Activated CD8-positive, alpha-beta T cell treated with anti-CD3 and anti-CD28 coated beads for 36 hours (primary cell): ENCODE data around the gene CFAP92. TPM values are rescaled to one million over a fixed set of nuclear protein-coding genes. Genes with fewer than 3 reads are reported as not detected.

Experiments
- ATAC-seq: fragments of 200-7000 bp; cut with Tn5 transposase; one replicate; pipeline ENCODE4 v1.10.0; 2021; ENCODE audit warnings: mild to moderate bottlenecking, moderate library complexity
- CTCF ChIA-PET: fragments of 350-600 bp; sonication (Branson Sonifier 250); formaldehyde crosslinking; loops from one replicate; lab custom pipeline; 2021; ENCODE audit warnings: antibody characterized with exemption; lab: Charles Lee
- POLR2A ChIA-PET: fragments of 350-600 bp; sonication (Branson Sonifier 250); formaldehyde crosslinking; loops from one replicate; lab custom pipeline; 2021; ENCODE audit warnings: antibody characterized with exemption; lab: Charles Lee
- DNase-seq: peaks from one replicate; pipeline ENCODE4 v3.0.0-alpha.2; 2020
- H3K27ac Mint-ChIP-seq: one replicate; pipeline ENCODE4 v1.8.0; 2021; ENCODE audit warnings: mild to moderate bottlenecking, mixed read lengths
- H3K27me3 Mint-ChIP-seq: one replicate; pipeline ENCODE4 v1.8.0; 2021; ENCODE audit warnings: mixed read lengths
- H3K36me3 Mint-ChIP-seq: one replicate; pipeline ENCODE4 v1.8.0; 2021; ENCODE audit warnings: low read depth, mixed read lengths
- H3K4me1 Mint-ChIP-seq: one replicate; pipeline ENCODE4 v1.8.0; 2021; ENCODE audit warnings: low read depth, mixed read lengths
- H3K4me3 Mint-ChIP-seq: one replicate; pipeline ENCODE4 v1.8.0; 2021; ENCODE audit warnings: mild to moderate bottlenecking, moderate library complexity, mixed read lengths
- H3K9me3 Mint-ChIP-seq: one replicate; pipeline ENCODE4 v1.8.0; 2021; ENCODE audit warnings: mixed read lengths
- CTCF ChIP-seq: fragments of 200-600 bp; IDR thresholded peaks from one replicate; pipeline ENCODE4 v1.8.0; 2022; ENCODE audit warnings: antibody characterized with exemption, mild to moderate bottlenecking
- intact Hi-C: fragments of 100-400 bp; cut with micrococcal nuclease; formaldehyde crosslinking; loops from one replicate; pipeline ENCODE4 v1.10.0; 2022
- total RNA-seq, 2 experiments: library from RNA; stranded (reverse); gene quantifications; one replicate each; pipeline ENCODE4 v1.2.3, GENCODE V29; 2021

Gene CFAP92
- total RNA-seq, 2 experiments from 2014 or later, result 0.38 to 0.83 TPM

DNA sequence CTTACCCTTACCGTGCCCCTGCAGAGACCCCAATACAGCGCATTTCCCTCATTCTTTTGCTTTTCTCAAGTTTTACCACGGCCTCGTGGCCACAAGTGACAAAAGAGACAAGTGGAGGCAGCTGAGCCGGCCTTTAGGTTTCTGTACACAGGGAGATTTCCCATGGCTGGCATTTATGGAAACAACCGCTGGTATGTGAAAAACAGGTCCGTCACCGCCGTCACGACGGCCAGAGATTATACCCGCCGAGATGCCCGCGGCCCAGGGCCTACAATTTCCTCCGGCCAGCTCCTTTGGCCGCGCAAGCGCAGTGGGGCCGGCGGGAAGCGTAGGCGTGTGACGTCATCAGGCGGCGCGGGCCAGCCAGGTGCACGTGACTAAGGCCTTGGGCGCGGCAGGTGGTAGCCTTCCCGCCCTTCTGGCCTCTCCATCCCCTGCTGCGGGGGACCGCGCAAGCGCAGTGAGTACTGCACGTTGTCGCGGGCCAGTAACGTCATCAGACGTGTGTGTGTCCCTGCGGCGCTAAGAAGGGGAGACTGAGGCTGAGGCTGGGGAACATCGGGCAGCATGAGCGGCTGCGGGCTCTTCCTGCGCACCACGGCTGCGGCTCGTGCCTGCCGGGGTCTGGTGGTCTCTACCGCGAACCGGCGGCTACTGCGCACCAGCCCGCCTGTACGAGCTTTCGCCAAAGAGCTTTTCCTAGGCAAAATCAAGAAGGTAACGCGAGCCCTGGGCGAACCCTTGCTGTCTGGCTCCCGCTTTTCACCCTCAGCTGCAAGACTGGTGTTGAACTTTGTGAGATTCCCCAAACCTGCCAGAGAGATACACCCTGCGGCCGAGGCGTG lies 114.5 kb downstream of the CFAP92 start, which contains the start of gene ACAD9:
Gene ACAD9, plus strand, starts transcription at position 496 of the 845 bp plus-strand sequence. Its CDS starts 72 bp downstream, at position 568.
- Mint-ChIP-seq H3K27me3 (no peaks in the 10 kb centered on the region), H3K4me1 (peaks cover 52% of the 10 kb centered on the region)

DNA sequence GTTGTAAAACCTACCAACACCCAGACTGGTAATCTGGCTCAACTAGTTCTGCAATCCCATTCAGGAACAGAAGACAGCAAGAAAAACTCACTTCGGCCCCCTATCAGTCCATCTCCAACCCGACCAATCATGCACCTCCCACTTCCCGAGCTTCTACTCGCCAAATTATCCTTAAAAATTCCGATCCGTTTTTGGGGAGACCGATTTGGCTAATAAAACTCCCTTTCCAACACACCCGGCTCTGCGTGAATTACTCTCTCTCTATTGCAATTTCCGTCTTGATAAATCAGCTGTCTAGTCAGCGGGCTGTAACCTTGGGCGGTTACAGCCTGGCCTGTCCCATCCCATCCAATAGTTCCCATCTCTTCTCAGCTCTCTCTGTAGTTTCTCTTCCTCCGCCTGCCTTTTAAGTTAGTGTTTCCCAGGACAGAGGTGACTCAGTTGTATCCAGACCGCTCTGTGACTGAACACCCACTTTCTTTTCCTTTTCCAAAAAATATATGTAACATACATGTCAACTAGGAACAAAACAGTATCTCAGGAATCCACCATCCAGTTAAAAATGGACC lies 115.2 kb downstream of the CFAP92 start:
- Mint-ChIP-seq H3K9me3 (no peaks in the 10 kb centered on the region), H3K27ac (peak overlapping the region; percentile 97), H3K36me3 (peaks cover 28% of the 10 kb centered on the region), H3K4me3 (peak overlapping the region; percentile 92), H3K4me1 (peaks cover 48% of the 10 kb centered on the region), H3K27me3 (no peaks in the 10 kb centered on the region)
- DNase-seq, result peak; percentile 32
- POLR2A ChIA-PET, result interaction anchor here (0.6 to 2.7 kb wide), 27 partner anchors 8 to 708 kb away, joined by 3 to 13 read pairs (median 4); partner anchors contain the start of gene RPN1
- CTCF ChIA-PET, result interaction anchor here (0.9 to 6.7 kb wide), 17 partner anchors 9 to 438 kb away, joined by 3 to 34 read pairs (median 5); partner anchors contain the start of gene CFAP92
- ATAC-seq, result peak; percentile 18
- intact Hi-C loops, result loop anchor here (2.0 kb wide), 1 partner anchor 228 kb away; the partner anchor contains the start of gene RPN1
- TF ChIP-seq CTCF, result no peak

More for the DNA sequence above, 114.5 kb downstream of the CFAP92 start, which contains the start of gene ACAD9:
- Mint-ChIP-seq H3K4me3 (peak within 1 kb of the TSS; percentile 92), H3K27ac (peak within 1 kb of the TSS; percentile 97), H3K9me3 (no peaks in the 10 kb centered on the region), H3K36me3 (peaks cover 35% of the 10 kb centered on the region)
- CTCF ChIA-PET, result interaction anchor here (0.7 to 6.7 kb wide), 14 partner anchors 9 to 437 kb away, joined by 3 to 34 read pairs (median 6); partner anchors contain the start of gene CFAP92
- intact Hi-C loops, result loop anchor here (2.0 kb wide), 1 partner anchor 229 kb away; the partner anchor contains the start of gene RPN1
- no peak for TF ChIP-seq CTCF
- ATAC-seq, result peak; percentile 91
- DNase-seq, result peak; percentile 96
- POLR2A ChIA-PET, result interaction anchor here (0.6 to 2.7 kb wide), 24 partner anchors 9 to 437 kb away, joined by 3 to 13 read pairs (median 5); partner anchors contain the start of gene RPN1

GRCh38 chr3:128878011-128878457 lies 115.8 kb downstream of the CFAP92 start:
- H3K4me3 Mint-ChIP-seq, result peak overlapping the region; percentile 92
- peaks cover 28% of the 10 kb centered on the region for H3K36me3 Mint-ChIP-seq
- peaks cover 47% of the 10 kb centered on the region for H3K4me1 Mint-ChIP-seq
- ATAC-seq, result no peak
- peak overlapping the region; percentile 97 for H3K27ac Mint-ChIP-seq
- no peak for DNase-seq
- TF ChIP-seq CTCF, result no peak
- CTCF ChIA-PET, result interaction anchor here (0.9 to 6.7 kb wide), 19 partner anchors 8 to 368 kb away, joined by 3 to 34 read pairs (median 5); no protein-coding TSS in a partner anchor
- H3K27me3 Mint-ChIP-seq, result no peaks in the 10 kb centered on the region
- intact Hi-C loops, result loop anchor here (2.0 kb wide), 1 partner anchor 227 kb away; the partner anchor contains the start of gene RPN1
- POLR2A ChIA-PET, result interaction anchor here (0.6 to 2.7 kb wide), 19 partner anchors 7 to 708 kb away, joined by 3 to 13 read pairs (median 5); partner anchors contain the start of gene RPN1
- no peaks in the 10 kb centered on the region for H3K9me3 Mint-ChIP-seq

- ATAC-seq (peak; percentile 72), DNase-seq (peak; percentile 87)
- Mint-ChIP-seq H3K27ac (peak overlapping the region; percentile 32), H3K27me3 (no peaks in the 10 kb centered on the region), H3K4me3 (no peak overlapping the region), H3K4me1 (peaks cover 28% of the 10 kb centered on the region), H3K9me3 (no peaks in the 10 kb centered on the region), H3K36me3 (peaks cover 13% of the 10 kb centered on the region)
- peak; percentile 73 for TF ChIP-seq CTCF
- POLR2A ChIA-PET, result no interaction called here
- CTCF ChIA-PET, result interaction anchor here (0.6 to 6.7 kb wide), 28 partner anchors 8 to 371 kb away, joined by 3 to 34 read pairs (median 4); no protein-coding TSS in a partner anchor
- intact Hi-C loops, result no loop called here
These were observed 118.2 kb downstream of the CFAP92 start for GRCh38 chr3:128875556-128876120.
